HT-29 (cell line): ENCODE measurements around the gene EXO1. TPM values are rescaled to one million over a fixed set of nuclear protein-coding genes. Genes with fewer than 3 reads are reported as not detected.
A peak's percentile ranks its signal among the peaks of the same experiment; 100 is the strongest.
"Not testable (repeated sequence)": the region's sequence is repeated elsewhere in the genome, so short reads cannot be mapped to it uniquely, and the experiment has no call there.

Experiments
- DNase-seq: peaks from one replicate; pipeline ENCODE4 v3.0.0-alpha.2; 2015; ENCODE audit warnings: low spot score
- total RNA-seq: library from RNA; depleted of rRNA; stranded (reverse); fragments of >200 nt; shearing (Covaris generic); gene quantifications from 2 replicates; pipeline ENCODE4 v1.2.3, GENCODE V29; 2014; rRNA removed

The EXO1 gene
- 7.9 and 9.5 TPM in 2 replicates for total RNA-seq

DNA sequence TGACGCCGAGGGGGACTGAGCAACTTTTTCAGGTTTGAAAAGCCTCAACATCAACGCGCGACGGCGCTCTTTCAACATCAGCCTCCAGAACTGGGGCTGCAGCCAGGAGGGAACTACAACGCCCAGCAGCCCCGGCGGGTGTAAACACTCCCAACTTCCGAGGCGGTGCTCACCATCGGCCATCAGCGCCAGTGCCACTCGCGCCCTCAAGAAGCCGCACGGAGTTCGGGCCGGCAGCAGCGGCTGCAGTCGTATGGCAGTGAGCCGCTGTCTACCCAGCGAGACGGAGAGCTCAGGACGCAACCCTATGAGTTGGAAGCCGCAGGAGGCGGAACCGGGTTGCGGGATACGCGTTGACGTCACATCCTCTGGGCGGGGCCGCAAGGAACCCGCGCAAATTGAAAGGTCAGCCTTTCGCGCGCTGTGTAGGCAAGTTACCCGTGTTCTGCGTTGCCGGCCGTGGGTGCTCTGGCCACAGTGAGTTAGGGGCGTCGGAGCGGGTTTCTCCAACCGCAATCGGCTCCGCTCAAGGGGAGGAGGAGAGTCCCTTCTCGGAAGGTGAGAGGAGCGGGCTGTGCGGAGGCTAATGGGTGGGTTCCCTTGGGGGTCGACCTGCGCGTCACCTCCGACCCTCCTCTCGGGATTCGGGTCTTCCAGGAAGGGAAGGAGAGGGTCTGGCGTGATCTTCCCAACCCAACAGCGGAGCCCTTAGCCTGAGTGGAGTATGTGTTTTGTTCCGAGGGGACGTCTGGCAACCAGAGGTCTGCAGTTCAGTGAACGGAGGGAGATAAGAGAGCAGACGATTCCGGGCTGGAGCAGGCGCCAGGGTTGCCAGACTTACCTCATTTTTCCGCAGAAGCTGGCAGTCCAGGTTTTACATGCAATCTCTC is at the start of gene EXO1:
TSS of gene EXO1 (plus strand) at position 409 of the 890 bp plus-strand sequence. CDS start 2,222 bp downstream, outside the sequence.
- DNase-seq = peak; percentile 91

DNA sequence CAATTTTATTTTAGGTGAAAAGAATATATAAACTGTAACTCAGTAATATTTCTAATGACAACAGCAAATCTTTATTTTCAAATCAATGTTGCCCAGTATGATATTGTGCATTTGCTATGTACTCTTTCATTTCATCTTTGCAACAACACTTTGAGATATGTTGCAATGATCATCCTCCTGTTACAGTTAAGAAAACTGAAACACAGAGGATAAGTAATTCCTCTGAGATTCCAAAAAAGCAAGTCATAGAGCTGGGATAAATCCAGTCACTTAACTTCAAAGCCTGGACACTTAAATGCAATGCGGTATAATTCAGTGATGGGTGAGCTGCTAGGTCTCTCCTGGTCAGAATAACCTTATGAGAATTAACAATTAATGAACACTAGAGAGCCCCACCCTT is 48.6 kb upstream of the EXO1 start:
- no peak for DNase-seq

GRCh38 chr1:241800640-241801039 is 47.4 kb upstream of the EXO1 start:
- DNase-seq = no peak

DNA sequence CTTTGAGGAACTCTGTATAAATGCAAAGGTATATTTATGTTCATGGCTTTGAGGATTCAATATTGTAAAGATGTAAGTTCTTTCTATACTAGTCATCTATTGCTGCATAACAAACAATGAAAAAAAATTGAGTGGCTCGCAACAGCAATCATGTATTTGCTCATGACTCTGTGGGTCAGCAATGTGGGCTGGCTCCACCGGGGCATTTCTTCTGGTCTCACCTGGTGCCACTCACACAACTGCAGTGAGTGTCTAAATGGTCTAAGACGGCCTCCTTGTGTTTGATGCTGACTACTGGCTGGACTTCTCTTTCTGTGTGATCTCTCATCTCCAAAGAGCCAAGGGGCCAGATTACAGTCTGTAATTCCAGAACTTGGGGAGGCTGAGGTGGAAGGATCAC is 45.1 kb upstream of the EXO1 start:
- no peak for DNase-seq

- not testable (repeated sequence) for DNase-seq
Measured at GRCh38 chr1:241804706-241805105, 43.3 kb upstream of the EXO1 start.

- no peak for DNase-seq
Measured at GRCh38 chr1:241808265-241808664, 39.7 kb upstream of the EXO1 start.

DNA sequence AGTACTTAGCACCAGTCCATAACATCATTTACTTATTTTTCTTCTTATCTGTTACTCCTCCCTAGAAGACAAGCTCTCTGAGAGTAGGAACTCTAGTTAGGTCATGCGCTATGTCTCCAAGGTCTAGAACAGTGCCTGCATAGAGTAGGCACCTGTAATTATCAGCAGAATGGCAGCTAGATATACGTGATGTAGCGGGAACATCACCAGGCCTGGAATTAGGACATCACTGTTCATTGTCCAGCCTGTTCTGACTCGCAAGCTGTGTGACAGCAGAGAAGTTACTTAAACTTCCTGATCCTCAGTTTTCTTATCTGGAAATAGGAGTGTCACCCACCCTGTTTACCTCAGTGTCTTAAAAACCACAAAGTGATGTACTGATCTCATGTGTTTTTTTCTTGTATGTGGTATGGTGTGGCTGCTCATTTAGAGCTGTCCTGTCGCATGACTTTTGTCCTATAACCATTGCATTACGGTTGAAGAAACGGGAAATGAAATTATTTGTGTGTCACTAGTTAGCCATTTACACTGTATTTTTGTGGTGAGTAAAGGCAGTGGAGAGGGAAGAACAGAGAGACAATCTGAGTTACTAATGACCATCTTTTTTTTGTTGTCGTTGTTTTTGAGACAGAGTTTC is 37.1 kb upstream of the EXO1 start:
- no peak for DNase-seq

GRCh38 chr1:241813768-241814320 is 34.2 kb upstream of the EXO1 start:
- no peak for DNase-seq

GRCh38 chr1:241816008-241816407 is 32.0 kb upstream of the EXO1 start:
- DNase-seq = no peak

DNA sequence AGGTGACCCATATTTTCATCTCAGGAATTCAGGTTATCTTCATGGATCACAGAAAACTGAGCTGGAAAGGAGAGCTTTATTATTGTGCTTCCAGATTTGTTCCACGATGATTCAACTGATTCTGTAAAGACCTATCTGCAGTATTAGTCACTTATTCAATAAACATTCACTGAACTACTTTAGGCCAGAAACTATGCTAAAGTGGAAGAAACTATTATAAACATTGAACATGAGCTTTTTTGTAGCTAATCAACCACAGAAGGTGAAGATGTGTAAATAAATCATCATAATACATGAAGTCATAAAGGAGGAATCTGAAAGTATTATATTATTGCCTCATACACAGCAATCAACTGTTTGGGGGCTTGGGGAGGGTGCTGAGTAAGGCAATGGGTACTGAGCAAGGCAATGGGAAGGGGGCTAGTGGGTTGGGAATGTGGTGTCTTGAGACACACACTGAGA is 30.6 kb upstream of the EXO1 start:
- no peak for DNase-seq

GRCh38 chr1:241817956-241818612 is 29.9 kb upstream of the EXO1 start:
- no peak for DNase-seq

- no peak for DNase-seq
Measured at GRCh38 chr1:241819340-241819866, 28.6 kb upstream of the EXO1 start.

DNA sequence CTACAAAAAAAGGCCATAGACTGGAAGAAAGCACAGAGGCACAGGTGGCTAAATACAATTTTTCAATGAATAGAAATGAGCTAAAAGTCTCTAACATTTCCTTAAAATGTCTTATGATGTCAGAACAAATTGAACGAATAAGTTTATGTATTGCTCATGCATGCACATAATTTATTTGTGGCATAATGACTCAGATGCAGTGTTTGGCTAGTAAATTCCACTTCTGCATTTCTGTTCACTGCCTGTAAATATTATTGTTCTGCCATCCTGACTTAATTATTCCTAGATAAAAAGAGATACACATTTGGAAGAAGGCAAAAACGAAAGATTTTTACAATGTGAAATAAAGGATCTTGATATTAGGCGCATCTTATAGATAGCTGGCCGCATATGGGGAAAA is 26.6 kb upstream of the EXO1 start:
- DNase-seq = no peak

DNA sequence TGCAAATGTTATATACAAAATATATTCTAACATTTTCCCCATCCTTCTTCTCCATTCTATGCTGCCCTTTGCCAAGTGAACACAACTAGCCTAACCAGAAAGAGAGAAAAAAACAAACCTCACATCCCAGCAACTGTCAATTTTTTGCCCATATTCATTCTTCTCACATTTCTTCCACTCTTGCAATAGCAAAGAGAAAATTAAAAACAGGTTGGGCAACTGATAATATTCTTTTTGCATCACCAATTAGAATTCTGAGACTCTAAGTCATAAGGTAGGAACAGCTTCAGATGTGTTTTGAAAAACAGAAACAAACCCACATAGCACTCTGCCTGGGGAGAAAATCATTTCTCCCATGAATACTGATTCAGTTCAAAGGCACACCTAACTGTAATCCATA is 25.2 kb upstream of the EXO1 start:
- DNase-seq = no peak

- DNase-seq = no peak
Measured at GRCh38 chr1:241823925-241824324, 24.1 kb upstream of the EXO1 start.

DNA sequence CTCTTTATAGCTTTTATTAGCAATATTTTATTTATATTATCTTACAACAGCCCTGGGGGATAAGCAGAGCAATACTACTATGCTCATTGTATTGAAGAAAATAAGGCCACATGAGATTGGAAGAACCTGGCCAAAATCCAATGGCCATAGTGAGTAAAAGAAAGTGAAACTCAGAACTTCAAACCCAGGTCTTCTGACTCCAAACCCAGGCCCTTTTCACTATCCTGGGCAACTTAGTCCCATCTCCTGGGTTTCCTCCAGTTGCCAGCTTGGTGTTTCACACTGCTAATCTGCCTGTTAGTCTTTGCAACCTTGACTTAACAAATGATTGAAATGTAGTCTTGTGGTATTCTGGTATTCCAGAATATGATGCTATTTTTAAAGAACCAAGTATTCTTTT is 22.4 kb upstream of the EXO1 start:
- no peak for DNase-seq

GRCh38 chr1:241826613-241827012 is 21.4 kb upstream of the EXO1 start:
- DNase-seq = not testable (repeated sequence)

GRCh38 chr1:241827264-241827663 is 20.7 kb upstream of the EXO1 start:
- no peak for DNase-seq

- no peak for DNase-seq
Measured at GRCh38 chr1:241828463-241829021, 19.5 kb upstream of the EXO1 start.

DNA sequence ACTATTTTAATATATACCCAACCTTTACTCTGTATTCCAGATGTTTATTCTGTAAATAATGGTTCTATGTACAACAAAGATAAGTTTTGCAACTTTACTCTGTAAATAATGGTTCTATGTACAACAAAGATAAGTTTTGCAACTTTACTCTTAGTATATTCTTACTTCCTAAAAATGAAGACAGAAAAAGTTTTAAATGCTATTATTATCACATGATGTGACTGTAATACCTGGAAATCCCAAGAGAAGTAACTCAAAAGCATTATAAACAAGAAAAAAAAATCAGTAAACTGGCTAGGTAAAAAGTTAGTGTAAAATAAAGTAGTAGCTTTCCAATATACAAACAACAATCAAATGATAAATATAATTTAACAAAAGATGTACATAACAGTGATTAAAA is 18.5 kb upstream of the EXO1 start:
- DNase-seq = no peak

GRCh38 chr1:241834733-241835377 is 13.1 kb upstream of the EXO1 start:
- DNase-seq = peak; percentile 30
